Lower leg skin (tissue), 4 donors: ENCODE data around the gene PDK4. TPM values are rescaled to one million over a fixed set of nuclear protein-coding genes. Genes with fewer than 3 reads are reported as not detected.

ENCODE experiments used
- DNase-seq, 2 donors: peaks; one replicate each; pipeline ENCODE4 v3.0.0-alpha.2; 2019; ENCODE audit warnings: low spot score in 2 of 2
- H3K4me3 ChIP-seq: fragments of 200-600 bp; sonication (generic); 2 replicates; pipeline ENCODE4 v1.5.1; 2017; ENCODE audit warnings: mild to moderate bottlenecking, low read depth; ENCODE audit not compliant: poor library complexity, severe bottlenecking
- POLR2A ChIP-seq, 2 donors: fragments of 450-650 bp; IDR thresholded peaks; one replicate each; pipeline ENCODE4 v1.6.1; 2016 to 2017; ENCODE audit warnings: antibody characterized with exemption in 2 of 2, mild to moderate bottlenecking in 1 of 2, moderate library complexity in 1 of 2
- WGBS, 2 donors: methylation state at CpG; one replicate each; pipeline ENCODE4 v1.1.5; 2018; 5-methylcytosine and 5-hydroxymethylcytosine counted together
- intact Hi-C: fragments of 100-400 bp; cut with DNase I; formaldehyde crosslinking; loops from one replicate; pipeline ENCODE4 v1.15.0; 2023; ENCODE audit warnings: low total_unique reads
- total RNA-seq, 4 donors: library from RNA; depleted of rRNA; stranded (reverse); fragments of >200 nt; gene quantifications; one replicate each; pipeline ENCODE4 v1.1.0, GENCODE V29; 2016
- TF ChIP-seq, protein P1 (sequence below), 3 donors: fragments of 450-650 bp; IDR thresholded peaks; one replicate each; pipeline ENCODE4 v1.5.1; 2016; ENCODE audit warnings: antibody characterized with exemption in 3 of 3, mild to moderate bottlenecking in 3 of 3, moderate library complexity in 2 of 3

The PDK4 gene
- total RNA-seq, 4 donors from 2014 or later = 64.3 to 1,085 (median 625) TPM

DNA sequence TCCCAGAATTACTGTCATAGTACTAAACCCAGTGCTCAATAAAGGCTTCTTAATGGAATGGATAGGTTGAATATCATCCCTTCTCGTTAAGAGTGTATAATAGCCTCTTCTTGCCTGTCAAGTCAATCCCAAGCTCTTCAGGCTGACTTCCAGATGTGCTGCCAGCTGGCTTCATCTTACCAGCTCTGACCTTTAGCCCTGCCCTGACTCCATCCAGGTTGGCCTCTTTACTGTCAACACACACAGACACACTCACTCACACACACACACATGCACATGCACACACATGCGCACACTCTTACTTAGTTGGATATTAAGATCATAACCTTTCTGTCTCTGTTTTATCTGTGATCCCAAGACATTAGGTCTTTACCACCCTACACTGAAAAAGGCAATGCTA lies 61.5 kb downstream of the PDK4 start:
- DNase-seq = no peak
- no peak overlapping the region for H3K4me3 ChIP-seq
- intact Hi-C loops = no loop called here
- WGBS, 2 donors = 66 to 68% methylated on average over 2 of the region's 2 CpGs
- TF ChIP-seq POLR2A (IDR thresholded peaks at IDR 0.05) = no peak
- TF ChIP-seq, protein P1, sequence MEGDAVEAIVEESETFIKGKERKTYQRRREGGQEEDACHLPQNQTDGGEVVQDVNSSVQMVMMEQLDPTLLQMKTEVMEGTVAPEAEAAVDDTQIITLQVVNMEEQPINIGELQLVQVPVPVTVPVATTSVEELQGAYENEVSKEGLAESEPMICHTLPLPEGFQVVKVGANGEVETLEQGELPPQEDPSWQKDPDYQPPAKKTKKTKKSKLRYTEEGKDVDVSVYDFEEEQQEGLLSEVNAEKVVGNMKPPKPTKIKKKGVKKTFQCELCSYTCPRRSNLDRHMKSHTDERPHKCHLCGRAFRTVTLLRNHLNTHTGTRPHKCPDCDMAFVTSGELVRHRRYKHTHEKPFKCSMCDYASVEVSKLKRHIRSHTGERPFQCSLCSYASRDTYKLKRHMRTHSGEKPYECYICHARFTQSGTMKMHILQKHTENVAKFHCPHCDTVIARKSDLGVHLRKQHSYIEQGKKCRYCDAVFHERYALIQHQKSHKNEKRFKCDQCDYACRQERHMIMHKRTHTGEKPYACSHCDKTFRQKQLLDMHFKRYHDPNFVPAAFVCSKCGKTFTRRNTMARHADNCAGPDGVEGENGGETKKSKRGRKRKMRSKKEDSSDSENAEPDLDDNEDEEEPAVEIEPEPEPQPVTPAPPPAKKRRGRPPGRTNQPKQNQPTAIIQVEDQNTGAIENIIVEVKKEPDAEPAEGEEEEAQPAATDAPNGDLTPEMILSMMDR (IDR thresholded peaks at IDR 0.05) = no peak

Other genes starting within 250 kb of the PDK4 start
- gene PON3, start 200.1 kb downstream of the PDK4 start, total RNA-seq = 10 to 100 TPM; 10.5 to 15.9 (median 13.9) TPM
- gene PON2, start 161.5 kb downstream of the PDK4 start, total RNA-seq = 100 to 1,000 TPM in 1 of 4 donors, 10 to 100 TPM in 3; 77.7 to 101 (median 86.0) TPM
- under 1 TPM in 2 of 4 donors, not detected in 2; 0.34 to 0.45 TPM for gene ASB4, start 110.6 kb downstream of the PDK4 start, total RNA-seq
- gene DYNC1I1, start 176.0 kb upstream of the PDK4 start, total RNA-seq = 1 to 10 TPM in 3 of 4 donors, under 1 TPM in 1; 0.97 to 7.6 (median 3.7) TPM